HuH-7 (cell line): Measurements from ENCODE around the gene MAP2.
"Not testable (repeated sequence)": the region's sequence is repeated elsewhere in the genome, so short reads cannot be mapped to it uniquely, and the experiment has no call there.

Experiments
- DNase-seq: peaks from one replicate; pipeline ENCODE4 v3.0.0; 2011; ENCODE audit warnings: low spot score

Gene MAP2

GRCh38 chr2:209591021-209591420, 167.2 kb downstream of the MAP2 start:
- no peak for DNase-seq

GRCh38 chr2:209592106-209592505, 168.3 kb downstream of the MAP2 start:
- no peak for DNase-seq

DNA sequence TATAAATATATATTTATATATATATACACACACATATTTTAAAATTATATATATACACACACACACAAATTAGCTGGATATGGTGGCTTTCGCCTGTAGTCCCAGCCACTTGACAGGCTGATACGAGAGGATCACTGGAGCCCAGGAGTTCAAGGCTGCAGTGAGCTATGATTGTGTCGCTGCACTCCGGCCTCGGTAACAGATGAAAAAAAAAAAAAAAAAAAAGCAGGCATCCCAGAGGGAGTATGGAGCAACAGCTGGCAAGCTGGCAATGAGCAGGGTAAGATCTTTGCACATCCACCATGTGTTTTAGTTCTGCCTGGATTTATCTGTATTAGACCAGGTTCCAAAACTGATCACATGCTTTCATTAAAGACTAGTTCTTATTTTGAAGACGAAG, 170.1 kb downstream of the MAP2 start:
- DNase-seq: no peak

DNA sequence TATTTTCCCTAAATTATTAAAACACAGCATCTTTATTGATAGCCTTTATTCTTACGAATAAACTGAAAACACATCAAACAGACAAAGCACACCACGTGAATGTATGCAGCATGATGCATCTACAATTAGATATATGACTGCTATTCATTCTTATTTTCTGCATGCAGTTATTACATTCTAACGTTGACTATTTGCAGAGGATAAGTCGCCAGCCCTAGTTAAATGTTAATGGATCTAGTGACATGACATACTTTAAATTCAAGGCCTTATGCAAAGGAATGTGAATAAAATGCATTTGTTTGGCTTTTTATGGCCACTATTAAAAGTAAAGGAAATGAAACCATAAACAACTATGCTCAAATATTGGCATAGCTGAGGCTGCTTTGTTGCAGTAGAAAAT, 172.4 kb downstream of the MAP2 start:
- DNase-seq: no peak

DNA sequence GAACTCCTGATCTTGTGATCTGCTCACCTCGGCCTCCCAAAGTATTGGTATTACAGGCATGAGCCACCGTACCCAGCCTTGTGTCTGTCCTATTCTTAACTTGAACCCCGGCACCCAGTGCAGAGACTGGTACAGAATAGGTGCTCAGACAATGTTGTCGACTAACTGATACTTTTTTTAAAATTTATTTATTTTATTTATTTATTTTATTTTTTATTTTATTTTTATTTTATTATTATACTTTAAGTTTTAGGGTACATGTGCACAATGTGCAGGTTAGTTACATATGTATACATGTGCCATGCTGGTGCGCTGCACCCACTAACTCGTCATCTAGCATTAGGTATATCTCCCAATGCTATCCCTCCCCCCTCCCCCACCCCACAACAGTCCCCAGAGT, 174.4 kb downstream of the MAP2 start:
- not testable (repeated sequence) for DNase-seq

DNA sequence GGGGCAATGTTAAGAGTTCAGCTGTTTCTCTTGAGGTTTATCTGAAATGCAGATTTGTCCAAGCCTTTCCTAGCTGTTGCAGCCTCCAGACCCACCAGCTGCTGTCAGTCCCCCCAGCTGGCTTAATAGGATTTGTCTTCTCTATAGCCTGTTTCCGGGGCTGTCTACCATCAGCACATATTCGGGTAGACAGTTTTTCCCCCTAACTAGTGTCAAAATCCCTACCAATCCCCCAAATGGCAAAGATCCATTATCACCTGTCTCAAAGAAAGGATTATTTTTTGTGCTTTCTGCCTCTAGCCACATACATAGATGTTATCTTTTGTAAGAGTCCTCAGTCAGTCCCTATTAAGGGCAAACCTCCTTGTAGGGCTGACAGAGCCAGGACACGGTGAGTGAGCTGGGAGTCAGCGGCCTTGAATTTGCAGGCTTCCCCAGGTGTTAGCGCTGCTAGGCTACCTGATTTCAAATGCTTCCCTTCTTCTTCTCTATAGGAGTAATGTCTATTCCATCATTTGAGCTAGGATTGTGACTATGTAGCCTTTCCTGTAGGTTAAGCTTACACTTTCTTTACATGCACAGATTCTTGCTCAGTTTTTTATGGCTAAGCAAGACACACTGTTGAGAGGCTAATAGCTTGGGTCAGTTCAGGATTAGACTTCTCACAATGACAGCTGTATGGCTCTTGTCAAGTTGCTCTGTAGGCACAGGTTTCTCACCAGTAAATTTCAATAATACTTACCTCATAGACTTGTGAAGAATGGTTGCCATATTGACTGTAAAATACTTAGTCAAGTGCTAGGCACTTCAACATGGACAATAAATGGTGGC, 176.7 kb downstream of the MAP2 start:
- DNase-seq: no peak

GRCh38 chr2:209601497-209601896, 177.7 kb downstream of the MAP2 start:
- no peak for DNase-seq

GRCh38 chr2:209602259-209602658, 178.4 kb downstream of the MAP2 start:
- DNase-seq: no peak

DNA sequence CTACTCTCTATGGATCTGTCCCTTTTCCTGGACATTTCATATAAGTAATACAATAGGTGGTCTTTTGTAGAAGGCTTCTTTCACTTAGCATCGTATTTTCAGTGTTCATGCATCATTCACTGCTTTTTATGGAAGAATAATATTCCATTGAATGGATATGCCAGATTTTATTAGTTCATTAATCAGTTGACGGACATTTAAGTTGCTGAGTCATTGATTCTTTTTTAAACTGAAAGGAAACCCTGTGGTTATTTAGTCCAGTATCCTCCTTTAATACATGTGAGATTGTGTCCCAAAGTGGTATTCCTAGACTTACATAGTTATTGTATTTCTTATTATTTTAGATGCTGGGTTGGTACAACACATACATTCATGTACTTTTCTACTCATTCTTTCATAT, 185.7 kb downstream of the MAP2 start:
- DNase-seq: no peak

GRCh38 chr2:209610631-209611030, 186.8 kb downstream of the MAP2 start:
- DNase-seq: no peak

- no peak for DNase-seq
Observed at GRCh38 chr2:209613649-209614305, 189.9 kb downstream of the MAP2 start.

DNA sequence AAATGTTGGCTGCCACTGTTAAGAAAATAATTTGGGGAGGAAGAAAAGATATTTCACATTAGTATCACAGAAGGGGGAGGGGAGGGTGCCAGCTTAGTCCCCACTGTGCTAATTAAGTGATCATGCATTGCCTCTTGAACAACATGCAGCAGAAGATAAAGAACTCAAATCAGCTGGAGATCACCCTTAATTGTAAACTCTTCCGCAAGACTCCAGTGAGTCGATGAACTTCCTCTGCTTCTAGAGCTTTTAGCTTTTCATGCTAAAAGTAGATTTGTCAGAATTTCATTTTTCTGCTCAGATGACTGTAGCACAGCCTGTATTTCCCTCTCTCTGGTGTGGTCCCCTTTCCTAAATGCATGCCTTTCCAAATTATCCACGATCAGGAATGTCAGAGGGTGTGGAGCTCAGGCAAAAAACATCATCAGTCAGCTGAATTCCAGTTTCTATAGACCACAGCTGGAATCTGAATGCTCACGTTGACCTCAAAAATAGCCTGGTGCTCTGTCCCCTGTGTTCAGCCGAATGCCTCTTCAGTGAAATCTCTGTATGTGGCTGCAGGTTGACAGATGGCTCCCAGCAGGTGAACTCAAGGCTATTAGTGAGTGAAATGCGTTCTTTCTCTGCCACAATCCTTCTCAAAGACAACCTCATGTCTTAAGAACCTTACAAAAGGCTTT, 191.0 kb downstream of the MAP2 start:
- DNase-seq: no peak

DNA sequence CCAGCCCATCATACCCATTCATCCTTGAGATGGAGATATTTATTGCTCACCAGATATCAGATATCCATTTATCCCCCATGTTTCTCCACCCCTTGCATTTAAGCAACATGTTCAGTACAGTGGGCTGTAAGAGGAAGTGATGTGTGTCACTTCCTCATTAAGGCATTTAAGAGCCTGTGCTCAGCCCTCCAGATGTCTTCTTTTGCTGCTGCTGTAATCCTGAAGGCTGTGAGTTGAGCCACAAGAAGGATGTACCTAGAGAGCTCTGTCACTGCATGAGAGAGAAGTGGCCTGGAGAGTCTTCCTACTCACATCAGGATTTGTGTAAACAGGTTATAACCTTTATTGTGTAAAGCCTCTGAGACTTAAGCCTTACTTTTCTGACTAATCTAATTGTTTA, 195.9 kb downstream of the MAP2 start:
- DNase-seq: no peak

DNA sequence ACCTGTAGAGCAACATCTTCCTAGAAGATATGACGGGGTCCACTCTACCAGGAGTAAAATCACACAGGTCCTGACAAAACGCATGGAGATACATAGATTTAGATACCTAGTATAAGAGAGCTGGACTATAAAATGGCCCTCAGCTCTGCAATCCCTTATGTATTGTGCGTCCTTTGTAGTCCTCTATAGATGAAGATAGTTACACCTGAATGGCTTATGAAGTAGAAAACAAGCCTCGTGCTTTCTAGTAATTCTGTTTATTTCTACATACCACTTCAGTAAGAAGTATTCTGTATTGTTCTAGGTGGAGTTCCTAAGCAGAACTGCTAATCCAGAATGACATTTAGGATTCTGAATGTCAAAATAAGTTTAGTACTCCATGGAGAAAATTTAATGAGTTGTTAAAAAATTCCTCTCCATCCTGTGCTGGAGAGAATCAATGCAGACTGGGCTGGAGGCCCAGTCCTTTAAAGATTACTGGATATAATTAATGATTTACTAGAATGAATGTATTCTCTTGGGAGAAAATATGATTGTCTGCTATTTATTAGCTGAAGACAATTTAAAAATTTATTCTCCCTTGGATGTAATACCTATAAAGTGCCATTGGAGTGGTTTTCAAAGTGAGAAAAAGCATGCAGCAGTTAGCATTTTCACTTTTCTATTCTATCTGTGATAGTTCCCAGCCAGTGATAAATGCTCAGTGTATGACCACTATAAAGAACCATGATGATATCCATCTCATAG, 200.5 kb downstream of the MAP2 start:
- no peak for DNase-seq

GRCh38 chr2:209629597-209629996, 205.8 kb downstream of the MAP2 start:
- DNase-seq: no peak

- DNase-seq: no peak
Observed at GRCh38 chr2:209633911-209634310, 210.1 kb downstream of the MAP2 start.

DNA sequence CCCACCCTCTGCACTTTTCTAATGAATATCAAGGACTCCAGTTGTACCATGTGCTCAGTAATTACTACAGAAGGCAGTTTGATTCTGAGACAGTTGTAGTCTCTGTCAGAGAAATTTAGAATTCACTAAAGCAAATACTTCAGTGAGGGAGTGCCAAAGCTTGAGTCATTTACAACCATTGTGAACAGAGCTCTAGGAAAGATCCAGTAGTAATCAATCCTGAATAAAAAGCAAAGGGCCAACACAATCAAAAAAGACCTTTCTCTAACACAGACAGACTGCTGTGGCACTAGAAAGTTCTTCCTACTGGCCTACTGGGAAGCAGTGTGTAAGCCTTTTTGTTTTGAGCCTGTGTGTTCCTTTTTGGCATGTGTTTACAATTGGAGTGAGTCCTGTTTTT, 212.2 kb downstream of the MAP2 start:
- no peak for DNase-seq

DNA sequence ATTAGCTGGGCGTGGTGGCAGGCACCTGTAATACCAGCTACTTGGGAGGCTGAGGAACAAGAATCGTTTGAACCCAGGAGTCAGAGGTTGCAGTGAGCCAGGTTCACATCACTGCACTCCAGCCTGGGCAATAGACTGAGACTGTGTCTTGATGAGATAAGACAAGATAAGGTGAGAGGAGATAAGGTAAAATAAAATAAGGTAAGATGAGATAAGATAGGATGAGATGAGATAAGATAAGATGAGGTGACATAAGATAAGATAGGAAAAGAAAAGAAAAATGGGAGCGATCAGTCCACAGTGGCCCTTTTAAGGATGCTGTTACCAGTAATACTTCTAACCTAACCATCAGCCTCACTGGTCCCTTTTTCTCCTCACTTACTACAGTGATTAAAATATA, 213.4 kb downstream of the MAP2 start:
- DNase-seq: no peak

DNA sequence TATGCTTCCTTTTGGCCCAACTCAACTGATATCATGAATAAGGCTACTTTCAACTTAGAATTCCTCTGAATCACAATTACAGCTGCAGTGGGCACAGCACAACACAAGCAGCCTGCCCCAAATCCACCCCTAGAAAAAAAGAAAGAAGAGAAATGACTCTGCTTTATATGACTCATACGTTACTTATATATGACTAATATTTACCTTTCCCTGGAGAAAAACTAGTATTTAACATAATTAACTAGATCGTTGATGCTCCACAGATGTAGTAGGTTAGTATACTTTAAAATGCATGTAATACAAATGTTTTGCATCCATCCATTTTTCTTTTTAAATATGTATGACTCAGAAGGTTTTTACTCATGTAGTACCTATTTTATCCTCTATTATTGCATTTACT, 214.5 kb downstream of the MAP2 start:
- DNase-seq: no peak

DNA sequence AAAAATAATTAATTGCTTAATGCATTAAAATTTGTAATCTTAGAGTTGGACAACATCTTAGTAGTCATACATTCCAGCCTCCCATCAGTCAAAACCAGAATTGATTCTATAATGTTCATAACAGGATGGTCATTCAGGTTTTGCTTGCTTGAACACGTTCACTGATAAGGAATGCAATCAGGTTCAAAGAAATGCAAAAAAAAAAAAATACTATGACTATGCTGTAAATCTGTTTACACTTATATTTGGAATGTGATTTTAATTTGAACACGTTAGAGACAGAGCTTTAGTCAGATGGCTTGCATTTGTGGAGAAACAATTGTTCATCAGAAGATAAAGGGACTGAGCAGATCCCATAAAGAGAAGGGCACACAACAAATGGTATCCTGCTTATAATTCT, 216.5 kb downstream of the MAP2 start:
- no peak for DNase-seq

- no peak for DNase-seq
Observed at GRCh38 chr2:209642146-209642820, 218.4 kb downstream of the MAP2 start.

- DNase-seq: no peak
Observed at GRCh38 chr2:209644842-209645241, 221.0 kb downstream of the MAP2 start.
